Dendritic cell treated with granulocyte-macrophage colony-stimulating factor and Interleukin-4, amounts not matched to agents 40 ng/mL and 50 ng/mL, for 4 days (primary cell): ENCODE data around the gene EEPD1.

ENCODE experiments used
- H3K27ac Mint-ChIP-seq: one replicate; pipeline ENCODE4 v1.8.0; 2022; ENCODE audit warnings: mild to moderate bottlenecking, mixed read lengths
- H3K27me3 Mint-ChIP-seq: one replicate; pipeline ENCODE4 v1.8.0; 2022; ENCODE audit warnings: mild to moderate bottlenecking, mixed read lengths
- H3K36me3 Mint-ChIP-seq: one replicate; pipeline ENCODE4 v1.8.0; 2022; ENCODE audit warnings: low read depth, mixed read lengths
- H3K4me1 Mint-ChIP-seq: one replicate; pipeline ENCODE4 v1.8.0; 2022; ENCODE audit warnings: low read depth, mixed read lengths
- H3K4me3 Mint-ChIP-seq: one replicate; pipeline ENCODE4 v1.8.0; 2022; ENCODE audit warnings: mild to moderate bottlenecking, moderate library complexity, mixed read lengths
- H3K9me3 Mint-ChIP-seq: one replicate; pipeline ENCODE4 v1.8.0; 2022; ENCODE audit warnings: mixed read lengths
- intact Hi-C: fragments of 100-400 bp; cut with micrococcal nuclease; formaldehyde crosslinking; loops from one replicate; pipeline ENCODE4 v1.15.0; 2022

The EEPD1 gene

DNA sequence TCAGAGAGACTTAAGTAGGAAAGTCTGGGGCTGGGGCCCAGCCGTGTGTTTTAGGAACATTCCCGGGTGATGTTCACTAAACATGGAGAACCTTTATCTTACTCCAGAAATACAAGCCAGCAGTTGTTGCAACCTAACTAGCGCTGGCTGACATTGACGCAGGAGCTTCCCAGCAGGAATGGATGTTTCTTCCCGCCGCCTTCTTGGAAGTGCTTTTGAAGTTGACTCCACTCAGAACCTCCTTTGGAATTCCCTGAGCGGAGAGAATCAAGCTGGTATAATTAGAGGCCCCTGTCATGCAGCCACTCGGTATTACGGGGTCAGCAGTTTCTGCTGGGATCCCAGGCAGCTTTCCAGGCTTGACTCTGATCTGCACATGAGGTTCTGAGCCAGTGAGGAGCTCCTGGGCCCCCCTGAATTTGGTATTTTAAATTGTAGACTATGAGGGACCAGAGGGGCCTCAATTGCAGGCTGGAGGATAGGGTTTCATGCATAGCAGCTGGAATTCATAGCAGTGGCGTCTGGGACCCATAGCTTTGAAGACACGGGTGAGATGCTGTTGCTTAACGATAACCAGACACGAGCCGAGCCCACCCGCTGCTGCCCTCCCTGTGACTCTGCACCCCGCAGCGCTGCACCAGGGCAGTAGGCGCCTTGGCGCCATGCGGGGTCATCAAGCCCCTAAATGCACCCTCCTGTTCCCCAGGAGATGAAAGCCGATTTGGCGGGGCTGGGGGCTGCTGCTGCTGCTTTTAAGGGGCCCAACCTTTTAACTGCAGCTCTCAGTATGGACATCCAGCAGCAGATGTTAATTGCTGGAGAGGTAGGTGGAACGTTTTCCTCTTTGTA, 61.8 kb downstream of the EEPD1 start:
- Mint-ChIP-seq H3K36me3 (peaks cover 23% of the 10 kb centered on the region), H3K4me1 (peaks cover 73% of the 10 kb centered on the region), H3K27ac (peak overlapping the region; percentile 78), H3K4me3 (no peak overlapping the region), H3K9me3 (peaks cover 11% of the 10 kb centered on the region), H3K27me3 (no peaks in the 10 kb centered on the region)
- intact Hi-C loops: loop anchor here (5.0 kb wide), 1 partner anchor 63 kb away; the partner anchor contains the start of gene EEPD1

DNA sequence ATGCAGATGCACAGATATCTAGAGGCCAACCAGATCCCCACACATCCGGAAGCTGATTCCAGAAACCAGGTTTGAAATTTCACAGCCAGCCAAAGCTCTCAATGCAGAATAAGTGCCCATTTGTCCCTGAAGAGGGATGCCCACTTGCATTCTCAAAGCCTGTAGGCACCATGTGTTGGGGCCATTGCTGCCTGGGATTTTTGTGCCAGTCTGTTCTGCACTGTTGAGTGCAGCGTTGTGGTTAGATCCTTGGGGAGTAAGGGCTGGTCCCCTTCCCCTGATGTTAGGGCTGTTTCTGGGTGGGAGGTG, 62.4 kb downstream of the EEPD1 start:
- intact Hi-C loops: loop anchor here (5.0 kb wide), 1 partner anchor 63 kb away; the partner anchor contains the start of gene EEPD1
- Mint-ChIP-seq H3K27ac (peak overlapping the region; percentile 78), H3K27me3 (no peaks in the 10 kb centered on the region), H3K4me1 (peaks cover 71% of the 10 kb centered on the region), H3K9me3 (peaks cover 11% of the 10 kb centered on the region), H3K36me3 (peaks cover 23% of the 10 kb centered on the region), H3K4me3 (no peak overlapping the region)

DNA sequence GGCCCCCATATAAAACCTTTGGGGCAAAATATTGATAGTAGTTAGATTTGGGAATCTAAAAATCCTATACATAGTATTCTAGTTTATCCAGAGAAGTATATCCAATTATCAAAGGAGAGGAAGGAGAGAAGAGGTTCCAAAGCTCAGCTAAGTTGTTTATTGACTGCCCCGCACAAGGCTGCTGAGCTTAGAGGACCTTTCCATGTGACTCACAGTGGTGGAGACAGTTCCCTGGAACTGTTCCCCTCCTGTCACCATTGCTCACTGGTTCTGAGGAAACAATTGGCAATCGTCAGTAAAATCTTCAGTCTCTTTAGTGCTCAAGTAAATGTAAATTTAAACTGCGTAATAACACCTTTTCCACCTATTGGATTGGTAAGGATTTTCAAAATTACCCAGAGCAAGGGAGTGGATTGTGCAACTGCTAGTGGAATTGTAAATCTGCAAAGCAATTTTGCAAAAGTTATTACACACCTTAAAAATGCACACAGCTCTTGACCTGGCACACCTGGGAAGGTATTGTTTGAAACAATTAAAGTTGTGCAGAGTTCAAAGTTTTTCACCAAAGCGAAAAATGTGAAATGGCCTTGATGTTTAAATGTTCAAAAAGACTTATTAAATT, 63.1 kb downstream of the EEPD1 start:
- peaks cover 63% of the 10 kb centered on the region for H3K4me1 Mint-ChIP-seq
- peak overlapping the region; percentile 78 for H3K27ac Mint-ChIP-seq
- peaks cover 23% of the 10 kb centered on the region for H3K36me3 Mint-ChIP-seq
- no peaks in the 10 kb centered on the region for H3K27me3 Mint-ChIP-seq
- no peak overlapping the region for H3K4me3 Mint-ChIP-seq
- H3K9me3 Mint-ChIP-seq: peaks cover 11% of the 10 kb centered on the region
- intact Hi-C loops: loop anchor here (1.0 to 5.0 kb wide), 4 partner anchors 8 to 67 kb away; partner anchors contain the start of gene EEPD1

DNA sequence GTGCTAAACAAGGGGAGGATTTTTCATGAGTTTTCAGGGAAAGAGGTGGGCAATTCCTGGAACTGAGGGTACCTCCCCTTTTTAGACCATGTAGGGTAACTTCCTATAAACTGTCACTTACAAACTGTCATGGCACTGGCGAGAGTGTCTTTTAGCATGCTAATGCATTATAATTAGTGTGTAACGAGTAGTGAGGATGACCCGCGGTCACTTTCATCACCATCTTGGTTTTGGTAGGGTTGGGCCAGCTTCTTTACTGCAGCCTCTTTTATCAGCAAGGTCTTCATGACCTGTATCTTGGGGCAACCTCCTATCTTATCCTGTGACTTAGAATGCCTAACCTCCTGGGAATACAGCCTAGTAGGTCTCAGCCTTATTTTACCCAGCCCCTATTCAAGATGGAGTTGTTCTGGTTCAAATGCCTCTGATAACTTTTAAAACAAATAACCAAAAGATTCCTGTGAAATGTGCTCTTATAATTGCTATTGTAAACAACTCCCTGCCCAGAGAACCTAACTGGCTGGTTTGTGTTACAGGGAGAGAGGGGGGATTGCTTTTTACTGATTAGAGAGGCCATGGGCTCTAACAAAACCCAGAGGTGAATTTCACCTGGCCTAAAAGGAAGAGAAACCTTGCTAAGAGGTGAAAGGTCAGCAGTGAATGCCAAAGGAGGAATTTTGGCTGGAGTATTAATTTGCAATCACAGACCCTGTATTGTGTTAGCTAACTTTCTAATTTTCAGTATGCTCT, 64.3 kb downstream of the EEPD1 start:
- Mint-ChIP-seq H3K27ac (peak overlapping the region; percentile 78), H3K36me3 (peaks cover 23% of the 10 kb centered on the region), H3K9me3 (peaks cover 11% of the 10 kb centered on the region), H3K4me1 (peaks cover 62% of the 10 kb centered on the region), H3K27me3 (no peaks in the 10 kb centered on the region), H3K4me3 (no peak overlapping the region)
- intact Hi-C loops: loop anchor here (2.0 to 5.0 kb wide), 3 partner anchors 43 to 65 kb away; partner anchors contain the start of gene EEPD1

DNA sequence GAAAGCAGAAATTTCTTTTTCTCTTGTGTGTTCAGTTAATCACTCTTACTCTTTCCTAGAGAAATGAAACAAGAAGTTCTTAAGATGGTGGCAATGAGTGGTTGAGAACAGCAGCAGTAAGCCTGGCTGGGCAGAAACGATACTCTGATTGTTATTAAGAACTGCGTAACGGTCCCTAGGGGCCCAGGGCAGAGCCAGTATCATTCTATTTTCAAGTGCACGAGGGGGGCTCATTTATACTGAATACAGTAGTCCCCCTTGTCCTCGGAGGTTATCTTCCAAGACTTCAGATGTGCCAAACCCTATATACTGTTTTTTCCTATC, 64.9 kb downstream of the EEPD1 start:
- intact Hi-C loops: loop anchor here (2.0 to 5.0 kb wide), 3 partner anchors 43 to 66 kb away; partner anchors contain the start of gene EEPD1

DNA sequence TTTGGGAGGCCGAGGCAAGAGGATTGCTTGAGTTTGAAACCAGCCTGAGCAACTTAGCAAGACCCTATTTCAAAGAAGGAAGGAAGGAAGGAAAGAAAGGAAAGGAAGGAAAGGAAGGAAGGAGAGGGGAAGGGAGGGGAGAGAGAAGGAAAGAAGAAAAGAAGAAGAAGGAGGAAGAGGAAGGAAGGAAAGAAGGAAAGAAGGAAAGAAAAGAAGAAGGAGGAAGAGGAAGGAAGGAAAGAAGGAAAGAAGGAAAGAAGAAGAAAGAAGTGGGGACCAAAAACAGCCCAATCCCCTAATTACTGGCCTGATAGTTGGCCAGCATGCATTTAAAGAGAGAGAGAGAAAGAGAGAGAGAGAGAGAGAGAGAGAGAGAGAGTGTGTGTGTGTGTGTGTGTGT, 66.4 kb downstream of the EEPD1 start:
- peaks cover 46% of the 10 kb centered on the region for H3K4me1 Mint-ChIP-seq
- no peak overlapping the region for H3K4me3 Mint-ChIP-seq
- H3K27ac Mint-ChIP-seq: peak overlapping the region; percentile 78
- intact Hi-C loops: loop anchor here (5.0 kb wide), 1 partner anchor 67 kb away; the partner anchor contains the start of gene EEPD1
- H3K36me3 Mint-ChIP-seq: peaks cover 9% of the 10 kb centered on the region
- no peaks in the 10 kb centered on the region for H3K27me3 Mint-ChIP-seq
- no peaks in the 10 kb centered on the region for H3K9me3 Mint-ChIP-seq

More for the DNA sequence above, 64.9 kb downstream of the EEPD1 start:
- peaks cover 61% of the 10 kb centered on the region for H3K4me1 Mint-ChIP-seq
- no peaks in the 10 kb centered on the region for H3K27me3 Mint-ChIP-seq
- peak overlapping the region; percentile 78 for H3K27ac Mint-ChIP-seq
- H3K9me3 Mint-ChIP-seq: peaks cover 11% of the 10 kb centered on the region
- H3K4me3 Mint-ChIP-seq: no peak overlapping the region
- H3K36me3 Mint-ChIP-seq: peaks cover 23% of the 10 kb centered on the region

DNA sequence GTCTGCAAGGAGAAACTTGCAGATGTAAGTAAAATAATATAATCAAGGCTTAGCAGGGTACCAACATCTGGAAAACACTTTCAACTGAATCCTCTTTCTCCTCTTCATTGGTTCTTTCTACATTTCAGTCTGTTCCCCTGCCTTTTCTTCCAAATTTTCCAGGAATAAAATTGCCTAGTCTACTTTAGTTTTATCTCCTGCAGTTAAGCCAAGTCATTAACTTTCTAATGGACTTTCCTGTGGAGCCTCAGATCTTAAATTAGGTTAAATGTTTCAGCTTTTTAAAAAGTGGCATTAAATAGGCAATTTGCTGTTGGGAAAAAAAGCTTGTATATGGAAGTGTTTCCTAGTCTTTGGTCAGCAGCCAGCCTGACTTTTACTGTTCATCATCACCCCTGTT, 70.8 kb downstream of the EEPD1 start:
- Mint-ChIP-seq H3K27ac (no peak overlapping the region), H3K27me3 (no peaks in the 10 kb centered on the region), H3K9me3 (no peaks in the 10 kb centered on the region), H3K36me3 (peaks cover 11% of the 10 kb centered on the region), H3K4me3 (no peak overlapping the region), H3K4me1 (peaks cover 30% of the 10 kb centered on the region)
- intact Hi-C loops: no loop called here

DNA sequence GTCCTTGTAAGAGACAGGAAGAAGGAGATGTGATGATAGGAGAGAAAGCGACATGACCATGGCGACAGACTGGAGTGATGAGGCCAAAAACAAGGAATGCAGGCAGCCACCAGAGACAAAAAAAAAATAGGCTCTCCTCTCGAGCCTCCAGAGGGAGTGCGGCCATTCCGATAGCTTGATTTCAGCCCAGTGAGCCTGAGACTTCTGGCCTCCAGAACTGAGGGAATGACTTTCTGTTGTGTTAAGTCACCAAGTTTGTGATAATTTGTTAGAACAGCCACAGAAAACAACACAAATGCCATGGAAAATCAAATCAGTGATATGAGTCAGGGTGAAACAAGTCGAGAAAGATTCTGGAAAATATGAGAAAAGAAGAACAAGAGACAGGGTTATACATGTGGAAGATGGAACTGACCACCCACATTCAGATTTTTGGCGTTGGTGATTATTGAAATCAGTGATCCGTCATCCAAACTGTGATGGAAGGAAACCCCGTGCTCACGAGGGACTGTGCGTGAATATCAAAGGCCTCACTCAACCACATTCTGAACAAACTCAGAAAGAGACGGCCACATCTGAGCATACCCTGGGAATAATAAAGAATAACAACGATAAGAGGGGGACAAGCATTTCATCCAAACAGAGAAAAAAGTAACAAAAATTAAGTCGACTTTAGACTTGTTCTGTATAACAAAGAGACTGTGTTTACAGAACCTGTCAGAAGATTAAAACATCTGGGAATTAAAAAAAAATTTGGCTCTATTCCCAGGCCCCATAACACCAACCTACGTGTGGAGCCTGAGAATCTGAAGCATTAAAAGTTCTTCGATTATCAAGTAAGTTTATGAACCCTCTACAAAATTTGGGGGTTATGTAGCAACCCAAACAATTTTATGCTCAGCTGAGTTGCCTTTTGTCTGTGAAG, 72.1 kb downstream of the EEPD1 start:
- Mint-ChIP-seq H3K36me3 (peaks cover 13% of the 10 kb centered on the region), H3K9me3 (no peaks in the 10 kb centered on the region), H3K4me3 (no peak overlapping the region), H3K27ac (no peak overlapping the region), H3K27me3 (no peaks in the 10 kb centered on the region), H3K4me1 (peaks cover 18% of the 10 kb centered on the region)
- intact Hi-C loops: no loop called here

DNA sequence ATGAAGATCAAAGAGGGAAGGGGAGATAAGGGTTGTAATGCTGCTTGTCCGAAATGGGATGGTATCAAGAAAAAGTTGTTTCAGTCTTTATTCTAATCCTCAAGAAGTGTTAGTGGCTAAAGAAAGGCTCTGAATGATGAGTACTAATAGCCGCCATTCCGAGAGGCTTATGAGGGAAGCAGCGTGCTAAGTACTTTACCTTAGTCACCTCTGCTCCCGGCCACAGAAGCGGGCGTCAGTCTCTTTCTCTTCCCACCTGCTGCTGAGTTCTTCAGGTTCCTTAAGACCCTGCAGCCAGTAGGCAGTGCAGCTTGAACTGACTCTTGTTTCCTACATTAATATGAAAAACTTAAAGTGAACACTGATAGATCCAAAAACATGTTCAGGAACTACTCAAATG, 73.1 kb downstream of the EEPD1 start:
- no peaks in the 10 kb centered on the region for H3K27me3 Mint-ChIP-seq
- H3K36me3 Mint-ChIP-seq: peaks cover 18% of the 10 kb centered on the region
- no peak overlapping the region for H3K4me3 Mint-ChIP-seq
- intact Hi-C loops: no loop called here
- no peak overlapping the region for H3K27ac Mint-ChIP-seq
- H3K9me3 Mint-ChIP-seq: no peaks in the 10 kb centered on the region
- peaks cover 25% of the 10 kb centered on the region for H3K4me1 Mint-ChIP-seq

DNA sequence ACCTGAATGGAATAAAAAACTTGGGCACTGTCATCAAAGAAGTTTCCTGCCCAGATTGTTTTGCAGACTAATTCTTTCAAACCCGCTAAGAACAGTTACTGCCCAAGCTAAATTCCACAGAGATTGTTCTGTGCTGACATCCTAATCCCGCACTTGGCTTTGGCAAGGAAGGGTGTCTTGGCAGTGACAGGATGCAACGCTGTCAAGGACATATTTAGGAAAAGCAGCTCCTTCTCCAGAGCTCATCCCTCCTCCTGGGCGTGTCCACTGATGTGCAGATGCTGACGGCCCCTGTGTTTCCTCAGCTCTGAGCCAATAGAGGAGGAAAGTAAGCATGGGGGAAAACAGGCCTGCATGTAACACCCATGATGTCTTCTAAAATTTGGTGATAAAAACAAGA, 74.2 kb downstream of the EEPD1 start:
- intact Hi-C loops: no loop called here
- no peaks in the 10 kb centered on the region for H3K27me3 Mint-ChIP-seq
- no peak overlapping the region for H3K27ac Mint-ChIP-seq
- H3K9me3 Mint-ChIP-seq: no peaks in the 10 kb centered on the region
- peaks cover 36% of the 10 kb centered on the region for H3K4me1 Mint-ChIP-seq
- H3K4me3 Mint-ChIP-seq: no peak overlapping the region
- peaks cover 18% of the 10 kb centered on the region for H3K36me3 Mint-ChIP-seq

DNA sequence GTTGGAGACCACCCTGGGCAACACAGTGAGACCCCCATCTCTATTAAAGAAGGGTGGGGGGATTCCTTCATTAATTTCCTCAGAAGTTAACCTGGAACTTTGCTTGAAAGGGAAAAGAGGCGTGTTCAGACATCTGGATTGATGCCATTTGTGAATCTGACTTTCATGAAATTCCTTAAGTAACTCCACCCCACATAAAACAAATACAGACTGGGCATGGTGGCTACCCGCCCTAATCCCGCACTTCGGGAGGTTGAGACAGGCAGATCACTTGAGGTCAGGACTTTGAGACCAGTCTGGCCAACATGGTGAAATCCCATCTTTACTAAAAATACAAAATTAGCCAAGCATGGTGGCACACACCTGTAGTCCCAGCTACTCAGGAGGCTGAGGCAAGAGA, 75.0 kb downstream of the EEPD1 start:
- intact Hi-C loops: no loop called here
- Mint-ChIP-seq H3K4me1 (peaks cover 41% of the 10 kb centered on the region), H3K27ac (no peak overlapping the region), H3K9me3 (no peaks in the 10 kb centered on the region), H3K4me3 (no peak overlapping the region), H3K27me3 (no peaks in the 10 kb centered on the region), H3K36me3 (peaks cover 18% of the 10 kb centered on the region)

DNA sequence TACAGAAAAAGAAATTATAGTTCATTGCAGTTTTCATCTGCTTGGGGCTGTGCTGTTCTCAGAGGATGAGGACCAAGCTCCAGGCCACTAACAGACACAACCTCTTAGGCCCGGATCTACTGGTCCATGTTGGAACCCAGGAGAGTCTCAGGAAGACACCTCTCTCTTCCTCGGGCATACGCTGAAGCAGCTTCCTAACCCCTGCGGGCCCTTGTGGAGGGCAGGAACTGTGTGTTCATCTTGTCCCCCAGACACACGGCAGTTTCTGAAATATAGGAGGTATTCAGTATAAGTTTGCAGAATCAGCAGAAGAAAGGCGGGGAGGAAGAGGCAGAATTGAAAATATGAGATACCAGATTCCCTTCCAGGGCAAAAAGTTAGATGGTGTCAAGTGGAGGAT, 78.4 kb downstream of the EEPD1 start:
- peaks cover 32% of the 10 kb centered on the region for H3K4me1 Mint-ChIP-seq
- peak overlapping the region; percentile 35 for H3K27ac Mint-ChIP-seq
- peaks cover 26% of the 10 kb centered on the region for H3K36me3 Mint-ChIP-seq
- H3K27me3 Mint-ChIP-seq: no peaks in the 10 kb centered on the region
- intact Hi-C loops: no loop called here
- no peaks in the 10 kb centered on the region for H3K9me3 Mint-ChIP-seq
- H3K4me3 Mint-ChIP-seq: no peak overlapping the region

DNA sequence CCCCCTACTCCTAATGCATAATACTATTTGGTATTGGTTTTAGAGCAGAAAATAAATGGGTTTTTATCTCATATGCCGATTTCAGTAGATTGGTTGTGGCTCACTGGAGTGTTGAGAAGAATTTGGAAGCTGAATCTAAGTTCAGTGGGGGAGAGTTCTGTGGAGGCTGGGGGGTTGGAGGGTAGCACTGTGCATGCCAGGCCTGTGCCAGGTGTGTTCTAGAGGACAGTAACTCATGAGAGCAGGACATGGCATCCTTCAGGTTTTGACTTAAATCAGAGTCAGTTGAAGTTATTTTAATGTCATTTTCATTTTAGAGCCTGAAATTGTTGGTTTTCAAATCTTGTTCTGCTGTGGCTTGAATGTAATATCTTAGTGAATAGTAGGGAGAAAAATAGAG, 79.5 kb downstream of the EEPD1 start:
- H3K4me3 Mint-ChIP-seq: no peak overlapping the region
- H3K27ac Mint-ChIP-seq: no peak overlapping the region
- H3K36me3 Mint-ChIP-seq: peaks cover 38% of the 10 kb centered on the region
- intact Hi-C loops: no loop called here
- H3K9me3 Mint-ChIP-seq: no peaks in the 10 kb centered on the region
- no peaks in the 10 kb centered on the region for H3K27me3 Mint-ChIP-seq
- peaks cover 34% of the 10 kb centered on the region for H3K4me1 Mint-ChIP-seq
